Adipocyte (in vitro differentiated cells): ENCODE results near the gene ST7.
"Not testable (repeated sequence)": the region's sequence is repeated elsewhere in the genome, so short reads cannot be mapped to it uniquely, and the experiment has no call there.

Source experiments
- DNase-seq: peaks from one replicate; pipeline ENCODE4 v3.0.0-alpha.2; 2015; ENCODE audit warnings: low read depth
- H3K27me3 ChIP-seq: replicated peaks from 2 replicates; pipeline ENCODE4 v1.7.0; 2013; ENCODE audit warnings: mild to moderate bottlenecking, low read length, moderate library complexity; ENCODE audit not compliant: control insufficient read depth, insufficient read depth
- H3K36me3 ChIP-seq: 2 replicates; pipeline ENCODE4 v1.7.0; 2013; ENCODE audit warnings: low read length, mild to moderate bottlenecking, moderate library complexity; ENCODE audit not compliant: control insufficient read depth, insufficient read depth, severe bottlenecking
- H3K4me1 ChIP-seq: 2 replicates; pipeline ENCODE4 v1.7.0; 2013; ENCODE audit warnings: mild to moderate bottlenecking, low read length, moderate library complexity; ENCODE audit not compliant: control insufficient read depth, insufficient read depth
- H3K4me3 ChIP-seq: 2 replicates; pipeline ENCODE4 v1.7.0; 2013; ENCODE audit warnings: mild to moderate bottlenecking, low read length, moderate library complexity
- H3K9ac ChIP-seq: 2 replicates; pipeline ENCODE4 v1.7.0; 2013; ENCODE audit warnings: mild to moderate bottlenecking, low read length, moderate library complexity
- H3K9me3 ChIP-seq: 2 replicates; pipeline ENCODE4 v1.7.0; 2013; ENCODE audit warnings: mild to moderate bottlenecking, low read length, moderate library complexity; ENCODE audit not compliant: control insufficient read depth

Gene ST7

DNA sequence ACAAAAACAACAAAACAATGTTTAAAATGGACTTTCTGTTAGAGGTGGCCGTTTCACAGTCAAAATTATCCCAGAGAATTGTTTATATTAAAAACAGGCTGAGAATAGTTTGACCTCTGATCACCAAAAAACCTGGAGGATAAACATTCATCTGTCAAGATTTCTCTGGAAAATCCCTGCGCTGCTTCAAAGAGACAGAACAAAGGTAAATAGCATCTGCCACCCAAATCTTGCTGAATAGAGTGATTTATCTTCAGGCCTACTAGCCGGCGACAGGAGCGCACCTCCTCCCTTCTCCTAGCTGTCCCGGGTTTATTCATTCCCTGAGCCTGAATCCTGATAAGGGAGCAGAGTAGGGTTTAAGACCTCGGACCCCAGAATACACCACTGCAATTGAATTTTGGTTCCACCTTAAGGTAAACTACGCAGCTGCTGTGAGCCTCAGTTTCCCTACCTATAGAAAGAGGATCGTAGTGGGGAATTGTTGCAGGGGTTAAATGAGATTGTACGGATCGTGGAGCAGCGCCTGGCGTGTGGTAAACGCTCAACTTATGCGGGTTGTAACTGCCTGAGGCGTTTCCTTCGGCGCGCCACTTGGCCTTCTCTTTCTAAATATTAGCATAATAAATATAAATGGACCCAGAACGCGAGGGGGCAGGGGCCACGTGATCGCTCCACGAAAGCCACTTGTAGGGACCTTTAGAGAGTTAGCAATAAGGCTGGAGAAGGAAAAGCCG lies 498 bp upstream of the ST7 start:
- H3K4me3 ChIP-seq, result peak overlapping the region; percentile 84
- H3K9me3 ChIP-seq, result no peaks in the 10 kb centered on the region
- H3K27me3 ChIP-seq, result no peaks in the 10 kb centered on the region
- H3K36me3 ChIP-seq, result no peaks in the 10 kb centered on the region
- peak overlapping the region; percentile 96 for H3K9ac ChIP-seq
- peaks cover 27% of the 10 kb centered on the region for H3K4me1 ChIP-seq
- DNase-seq, result no peak

DNA sequence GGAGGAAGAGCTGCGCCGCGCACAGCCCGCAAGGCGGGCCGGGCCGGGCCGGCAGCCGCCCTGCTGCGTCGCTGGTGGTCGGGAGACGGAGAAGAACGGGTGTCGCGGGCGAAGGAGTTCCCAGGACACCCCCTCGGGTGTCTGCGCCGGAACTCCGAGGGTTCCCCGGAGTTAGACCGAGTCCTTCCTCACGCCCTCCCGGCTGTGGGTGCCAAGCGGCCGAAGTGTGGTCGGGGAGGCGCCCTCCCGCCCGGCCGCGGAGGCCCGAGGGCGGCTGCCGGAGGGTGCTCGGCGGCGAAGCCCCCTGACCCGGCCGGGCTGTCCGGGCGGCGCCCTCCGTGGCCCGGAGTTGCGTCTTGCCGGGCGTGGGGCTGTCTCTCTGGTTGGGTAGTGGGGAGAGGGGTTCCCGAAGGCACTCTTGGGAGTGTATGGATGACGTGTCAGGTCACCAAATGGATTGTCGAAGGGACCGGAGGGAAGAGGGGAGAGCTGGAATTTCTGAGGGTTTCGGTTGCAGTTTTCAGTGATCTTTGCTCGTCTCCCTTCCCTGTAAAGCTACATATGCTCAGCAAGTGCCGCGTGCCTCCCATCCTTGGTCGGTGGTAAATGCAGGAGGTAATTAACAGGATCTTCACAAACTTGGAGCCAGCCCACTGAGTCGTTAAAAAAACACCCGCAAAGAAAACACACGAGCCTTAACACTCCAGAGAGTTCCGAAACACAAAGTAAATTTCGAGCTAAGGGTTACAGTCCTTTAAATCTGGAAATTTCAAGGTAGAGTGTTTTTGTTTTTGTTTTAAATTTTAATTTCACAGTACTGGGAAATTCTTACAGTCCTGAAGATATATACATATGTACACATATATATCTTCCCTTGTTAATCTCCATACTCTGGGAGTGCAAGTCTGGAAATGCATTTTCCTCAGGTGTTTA lies 871 bp downstream of the ST7 start:
- peak; percentile 85 for DNase-seq

DNA sequence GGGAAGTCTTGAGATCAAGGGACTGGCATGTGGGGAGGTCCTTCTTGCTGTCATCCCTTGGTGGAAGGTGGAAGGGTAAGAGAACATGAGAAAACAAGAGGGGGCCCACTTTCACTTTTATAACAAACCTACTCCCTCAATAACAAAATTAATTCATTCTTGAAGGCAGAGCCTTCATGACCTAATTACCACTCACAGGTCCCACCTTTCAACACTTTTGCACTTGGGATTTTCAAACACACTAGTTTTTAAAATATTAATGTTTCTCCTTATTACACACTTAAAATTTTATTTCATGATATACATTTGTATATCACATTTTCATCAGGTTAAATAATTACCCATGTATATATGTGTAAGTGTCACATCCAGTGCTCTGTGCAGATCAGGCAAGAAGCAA lies 2.0 kb downstream of the ST7 start:
- Histone ChIP-seq H3K4me3 (peak overlapping the region; percentile 84), H3K27me3 (no peaks in the 10 kb centered on the region), H3K9ac (peak overlapping the region; percentile 96), H3K4me1 (peaks cover 27% of the 10 kb centered on the region), H3K9me3 (no peaks in the 10 kb centered on the region), H3K36me3 (no peaks in the 10 kb centered on the region)
- no peak for DNase-seq

More for the DNA sequence above, 871 bp downstream of the ST7 start:
- no peaks in the 10 kb centered on the region for H3K27me3 ChIP-seq
- peaks cover 27% of the 10 kb centered on the region for H3K4me1 ChIP-seq
- no peaks in the 10 kb centered on the region for H3K9me3 ChIP-seq
- H3K4me3 ChIP-seq, result peak overlapping the region; percentile 84
- H3K36me3 ChIP-seq, result no peaks in the 10 kb centered on the region
- H3K9ac ChIP-seq, result peak overlapping the region; percentile 96

DNA sequence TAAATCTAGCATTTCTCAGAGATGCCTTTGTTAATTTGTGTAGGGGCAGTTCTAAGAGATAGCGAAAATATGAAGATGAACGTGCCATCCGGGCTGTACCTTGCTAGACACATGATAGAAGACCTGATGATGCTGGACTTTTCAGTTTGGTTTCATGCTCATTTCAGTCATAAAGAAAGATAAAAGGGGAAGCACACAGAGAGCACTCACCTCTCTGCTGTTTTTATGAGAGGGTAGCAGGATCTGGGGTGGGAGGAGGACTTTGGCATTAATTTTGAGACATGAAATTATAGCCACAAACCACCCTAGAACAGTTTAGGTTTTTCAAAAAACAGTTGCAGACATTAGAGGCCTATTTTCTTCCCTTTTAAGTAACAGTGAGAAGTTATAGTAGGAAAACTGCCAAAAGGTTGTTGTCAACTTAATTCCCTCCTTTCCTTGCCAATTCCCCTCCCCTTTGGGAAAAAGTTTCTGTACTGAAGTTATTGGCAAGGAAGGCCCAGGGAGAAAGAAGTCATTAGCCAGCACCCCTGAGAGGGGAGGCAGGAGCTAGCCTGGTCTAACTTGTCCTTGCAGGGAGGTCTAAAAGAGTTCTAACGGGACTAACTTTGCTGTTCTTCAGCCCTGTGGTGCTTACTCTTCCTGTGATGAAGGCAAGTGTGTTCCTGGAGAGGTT lies 2.6 kb downstream of the ST7 start:
- no peaks in the 10 kb centered on the region for H3K9me3 ChIP-seq
- H3K36me3 ChIP-seq, result no peaks in the 10 kb centered on the region
- H3K4me1 ChIP-seq, result peaks cover 27% of the 10 kb centered on the region
- H3K27me3 ChIP-seq, result no peaks in the 10 kb centered on the region
- peak; percentile 45 for DNase-seq
- peak overlapping the region; percentile 27 for H3K4me3 ChIP-seq
- no peak overlapping the region for H3K9ac ChIP-seq

DNA sequence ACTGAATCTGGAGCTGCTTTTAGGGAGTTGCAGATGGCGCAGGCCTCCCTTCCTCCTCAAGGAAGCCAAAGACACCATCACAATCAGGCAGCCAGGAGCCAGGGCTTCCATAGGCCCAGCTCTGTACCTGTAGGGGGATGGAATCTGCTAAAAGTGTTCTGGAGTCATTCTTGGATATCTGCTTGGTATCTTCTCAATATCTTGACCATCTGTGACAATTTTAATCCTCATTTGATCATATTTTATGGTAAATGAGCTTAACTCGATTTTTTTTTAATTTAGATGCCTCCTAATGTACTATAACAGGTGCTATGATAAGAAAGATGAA lies 3.1 kb downstream of the ST7 start:
- no peak overlapping the region for H3K9ac ChIP-seq
- no peaks in the 10 kb centered on the region for H3K27me3 ChIP-seq
- H3K4me1 ChIP-seq, result peaks cover 27% of the 10 kb centered on the region
- no peak overlapping the region for H3K4me3 ChIP-seq
- H3K9me3 ChIP-seq, result no peaks in the 10 kb centered on the region
- no peak for DNase-seq
- H3K36me3 ChIP-seq, result no peaks in the 10 kb centered on the region

DNA sequence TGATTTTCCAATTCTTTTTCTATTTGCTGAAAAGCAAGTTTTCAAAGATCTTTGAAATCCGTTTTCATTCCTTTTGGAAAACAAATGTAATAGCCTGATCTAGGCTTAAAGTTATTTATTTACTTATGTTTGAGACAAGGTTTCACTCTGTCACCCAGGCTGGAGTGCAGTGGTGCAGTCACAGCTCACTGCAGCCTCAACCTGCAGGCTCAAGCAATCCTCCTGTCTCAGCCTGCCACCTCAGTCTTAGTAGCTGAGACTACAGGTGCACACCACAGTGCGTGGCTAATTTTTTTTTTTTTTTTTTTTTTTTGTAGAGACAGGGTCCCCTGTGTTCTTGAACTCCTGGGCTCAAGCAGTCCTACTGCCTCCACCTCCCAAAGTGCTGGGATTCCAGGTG lies 4.6 kb downstream of the ST7 start:
- Histone ChIP-seq H3K9me3 (no peaks in the 10 kb centered on the region), H3K4me3 (no peak overlapping the region), H3K4me1 (peaks cover 20% of the 10 kb centered on the region), H3K9ac (no peak overlapping the region), H3K27me3 (no peaks in the 10 kb centered on the region), H3K36me3 (no peaks in the 10 kb centered on the region)
- no peak for DNase-seq

DNA sequence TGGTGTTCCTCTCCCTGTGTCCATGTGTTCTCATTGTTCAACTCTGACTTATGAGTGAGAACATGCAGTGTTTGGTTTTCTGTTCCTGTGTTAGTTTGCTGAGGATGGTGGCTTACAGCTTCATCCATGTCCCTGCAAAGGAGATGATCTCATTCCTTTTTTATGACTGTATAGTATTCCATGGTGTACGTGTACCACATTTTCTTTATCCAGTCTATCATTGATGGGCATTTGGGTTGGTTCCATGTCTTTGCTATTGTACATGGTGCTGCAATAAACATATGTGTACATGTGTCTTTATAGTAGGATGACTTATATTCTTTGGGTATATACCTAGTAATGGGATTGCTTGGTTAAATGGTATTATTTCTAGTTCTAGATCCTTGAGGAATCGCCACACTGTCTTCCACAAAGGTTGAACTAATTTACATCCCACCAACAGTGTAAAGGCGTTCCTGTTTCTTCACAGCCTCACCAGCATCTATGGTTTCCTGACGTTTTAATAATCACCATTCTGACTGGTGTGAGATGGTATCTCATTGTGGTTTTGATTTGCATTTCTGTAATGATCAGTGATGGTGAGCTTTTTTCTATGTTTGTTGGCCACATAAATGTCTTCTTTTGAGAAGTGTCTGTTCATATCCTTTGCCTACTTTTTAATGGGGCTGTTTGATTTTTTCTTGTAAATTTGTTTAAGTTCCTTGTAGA lies 8.8 kb downstream of the ST7 start:
- not testable (repeated sequence) for DNase-seq, H3K36me3 ChIP-seq, H3K9ac ChIP-seq, H3K27me3 ChIP-seq, H3K9me3 ChIP-seq, H3K4me3 ChIP-seq, H3K4me1 ChIP-seq

DNA sequence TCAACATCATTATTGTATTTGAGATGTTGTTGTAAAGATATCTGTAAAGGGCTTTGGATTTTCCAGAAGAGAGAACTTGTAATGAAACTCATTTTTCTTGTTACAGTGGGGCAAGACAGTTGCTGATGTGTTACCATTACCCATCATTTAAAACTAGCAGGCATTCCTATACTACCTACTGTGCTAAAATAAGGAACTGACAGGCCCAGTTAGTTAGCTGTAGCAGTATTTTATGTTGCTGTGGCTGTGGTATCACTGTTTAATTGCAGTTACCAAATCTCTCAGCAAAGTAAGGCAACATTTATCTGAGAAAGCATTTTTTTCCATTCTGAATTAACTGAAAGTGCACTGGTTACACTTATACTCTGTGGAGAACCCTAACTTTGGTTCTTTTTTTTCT lies 9.9 kb downstream of the ST7 start:
- Histone ChIP-seq H3K4me1 (peaks cover 11% of the 10 kb centered on the region), H3K4me3 (no peak overlapping the region), H3K27me3 (no peaks in the 10 kb centered on the region), H3K36me3 (no peaks in the 10 kb centered on the region), H3K9me3 (no peaks in the 10 kb centered on the region), H3K9ac (no peak overlapping the region)
- DNase-seq, result no peak

DNA sequence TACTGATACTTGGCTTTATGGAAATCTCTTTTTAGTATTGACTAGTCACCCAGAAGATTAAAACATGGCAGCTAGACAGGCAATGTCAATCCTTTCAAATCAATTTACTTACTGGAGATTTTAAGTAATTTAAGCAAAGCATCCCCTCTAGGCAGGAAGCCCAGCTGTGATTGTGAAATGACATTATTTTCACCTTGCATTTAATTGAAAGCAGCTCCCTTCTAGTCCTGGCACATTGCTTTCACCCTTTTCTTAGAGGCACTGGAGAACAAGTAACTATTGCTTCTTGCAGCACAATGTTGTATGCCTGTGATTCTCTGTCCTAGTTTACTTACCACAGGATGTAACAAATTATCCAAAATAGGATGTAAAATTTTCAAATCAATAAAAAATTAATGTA lies 13.3 kb downstream of the ST7 start:
- no peak overlapping the region for H3K4me3 ChIP-seq
- no peaks in the 10 kb centered on the region for H3K27me3 ChIP-seq
- H3K36me3 ChIP-seq, result no peaks in the 10 kb centered on the region
- no peaks in the 10 kb centered on the region for H3K9me3 ChIP-seq
- H3K4me1 ChIP-seq, result peaks cover 11% of the 10 kb centered on the region
- no peak overlapping the region for H3K9ac ChIP-seq
- DNase-seq, result peak; percentile 63

DNA sequence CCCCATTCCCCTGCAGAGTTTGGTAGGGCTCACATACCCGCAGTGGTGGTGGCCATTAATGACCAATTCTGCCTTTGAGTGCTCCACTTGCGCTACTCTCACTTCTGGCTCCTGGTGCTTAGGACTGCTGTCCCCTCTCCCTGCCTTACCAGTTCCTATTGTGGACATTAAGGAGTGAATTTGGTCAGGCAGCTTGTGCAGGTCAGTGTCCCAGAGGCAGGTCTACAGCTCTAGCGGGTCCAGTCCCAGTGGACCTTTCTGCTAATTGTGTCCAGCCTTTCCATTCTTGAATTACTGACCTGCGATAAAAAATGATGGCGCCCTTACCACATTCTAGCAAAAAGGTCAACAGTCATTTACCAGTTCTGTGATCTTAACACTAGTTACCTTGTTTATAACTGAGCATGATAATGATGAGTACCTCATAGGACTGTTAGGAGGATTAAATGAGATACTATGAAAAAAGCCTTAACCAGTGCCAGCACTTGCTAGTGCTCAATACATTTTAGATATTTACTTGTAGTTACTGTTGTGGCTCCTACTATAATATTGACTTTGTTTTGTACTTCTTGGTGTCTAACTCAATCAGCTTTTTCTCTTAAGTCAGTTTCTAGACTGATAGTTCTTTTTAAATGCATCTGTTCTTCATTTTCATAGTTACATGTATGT lies 14.1 kb downstream of the ST7 start:
- Histone ChIP-seq H3K4me3 (no peak overlapping the region), H3K27me3 (no peaks in the 10 kb centered on the region), H3K4me1 (peaks cover 11% of the 10 kb centered on the region), H3K36me3 (no peaks in the 10 kb centered on the region), H3K9ac (no peak overlapping the region), H3K9me3 (no peaks in the 10 kb centered on the region)
- no peak for DNase-seq
